ENCODE measurements around the gene AHRR. TPM values are rescaled to one million over a fixed set of nuclear protein-coding genes. Genes with fewer than 3 reads are reported as not detected.

Gene AHRR
- total RNA-seq, 1 experiment from 2014 or later, result 2.2 TPM

DNA sequence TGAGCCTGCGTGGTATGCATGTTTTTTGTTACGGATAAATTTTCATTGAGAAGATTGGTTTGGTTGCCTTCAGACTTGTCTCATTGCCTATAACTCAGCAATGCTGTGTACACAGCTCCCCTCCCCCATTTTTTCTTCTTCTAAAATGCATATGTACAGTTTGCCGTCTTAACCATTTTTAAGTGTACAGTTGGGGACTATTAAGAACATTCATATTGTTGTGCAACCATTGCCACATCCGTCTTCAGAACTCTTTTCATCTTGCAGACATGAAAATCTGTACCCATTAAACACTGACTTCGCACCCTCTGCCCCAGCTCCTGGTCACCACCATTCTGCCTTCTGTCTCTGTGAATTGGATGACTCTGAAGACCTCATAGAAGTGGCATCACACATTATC, 127.6 kb downstream of the AHRR start:
- Histone ChIP-seq H3K27me3 (ENCODE audit: insufficient read depth, low read length) (no peaks in the 10 kb centered on the region), H3K14ac (ENCODE audit: insufficient read depth, low read length) (no peak overlapping the region), H2BK15ac (ENCODE audit: low read depth, low read length) (no peak overlapping the region), H3K23me2 (ENCODE audit: insufficient read length, low read depth, low read length, poor library complexity, severe bottlenecking) (no peaks in the 10 kb centered on the region), H4K5ac (ENCODE audit: insufficient read length, low read depth, low read length) (no peak overlapping the region), H3K4me1 (ENCODE audit: insufficient read depth, low read length) (no peaks in the 10 kb centered on the region), H3K9ac (ENCODE audit: extremely low read depth, insufficient read length, low read length) (no peak overlapping the region), H3K23ac (ENCODE audit: insufficient read length, low read depth, low read length) (no peak overlapping the region), H4K91ac (ENCODE audit: insufficient read length, low read depth, low read length) (no peak overlapping the region), H3K4me2 (ENCODE audit: insufficient read depth, insufficient read length, low read length) (no peak overlapping the region), H3K9me3 (ENCODE audit: control insufficient read depth, low read depth, low read length) (no peaks in the 10 kb centered on the region), H4K8ac (replicated peaks; ENCODE audit: insufficient read length, low read depth, low read length) (no peak overlapping the region), H3K4ac (ENCODE audit: low read depth, low read length) (no peak overlapping the region), H3K79me1 (ENCODE audit: insufficient read depth, low read depth, low read length, poor library complexity, severe bottlenecking) (peaks cover 5% of the 10 kb centered on the region), H3K79me2 (ENCODE audit: insufficient read depth, low read length) (no peaks in the 10 kb centered on the region), H4K20me1 (ENCODE audit: control insufficient read depth, insufficient read depth, insufficient read length) (no peaks in the 10 kb centered on the region), H3K56ac (ENCODE audit: insufficient read length, low read depth, low read length) (no peak overlapping the region), H2AK5ac (ENCODE audit: insufficient read length, low read length) (no peak overlapping the region), H3T11ph (ENCODE audit: low read length) (no peak overlapping the region), H2BK12ac (ENCODE audit: insufficient read length, low read depth, low read length) (no peak overlapping the region), H2BK5ac (ENCODE audit: insufficient read length, low read length) (no peak overlapping the region), H3K18ac (ENCODE audit: insufficient read length, low read depth, low read length) (no peak overlapping the region), H2BK20ac (ENCODE audit: low read depth, low read length, poor library complexity, severe bottlenecking) (no peak overlapping the region), H3K27ac (ENCODE audit: insufficient read length, low read depth, low read length) (no peak overlapping the region), H2AFZ (ENCODE audit: low read length) (no peak overlapping the region), H2BK120ac (ENCODE audit: low read depth, low read length, poor library complexity, severe bottlenecking) (no peak overlapping the region)
- TF ChIP-seq, protein P1, sequence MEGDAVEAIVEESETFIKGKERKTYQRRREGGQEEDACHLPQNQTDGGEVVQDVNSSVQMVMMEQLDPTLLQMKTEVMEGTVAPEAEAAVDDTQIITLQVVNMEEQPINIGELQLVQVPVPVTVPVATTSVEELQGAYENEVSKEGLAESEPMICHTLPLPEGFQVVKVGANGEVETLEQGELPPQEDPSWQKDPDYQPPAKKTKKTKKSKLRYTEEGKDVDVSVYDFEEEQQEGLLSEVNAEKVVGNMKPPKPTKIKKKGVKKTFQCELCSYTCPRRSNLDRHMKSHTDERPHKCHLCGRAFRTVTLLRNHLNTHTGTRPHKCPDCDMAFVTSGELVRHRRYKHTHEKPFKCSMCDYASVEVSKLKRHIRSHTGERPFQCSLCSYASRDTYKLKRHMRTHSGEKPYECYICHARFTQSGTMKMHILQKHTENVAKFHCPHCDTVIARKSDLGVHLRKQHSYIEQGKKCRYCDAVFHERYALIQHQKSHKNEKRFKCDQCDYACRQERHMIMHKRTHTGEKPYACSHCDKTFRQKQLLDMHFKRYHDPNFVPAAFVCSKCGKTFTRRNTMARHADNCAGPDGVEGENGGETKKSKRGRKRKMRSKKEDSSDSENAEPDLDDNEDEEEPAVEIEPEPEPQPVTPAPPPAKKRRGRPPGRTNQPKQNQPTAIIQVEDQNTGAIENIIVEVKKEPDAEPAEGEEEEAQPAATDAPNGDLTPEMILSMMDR (conservative IDR thresholded peaks at IDR 0.05), result no peak
- no peak for DNase-seq
- H3K4me1 Mint-ChIP-seq, result peaks cover 3 to 8% of the 10 kb centered on the region in 2 experiments
- H3K27me3 Mint-ChIP-seq (ENCODE audit: low read depth), result no peaks in the 10 kb centered on the region
- H3K36me3 Mint-ChIP-seq (ENCODE audit: insufficient read depth in 1 of 3, low read depth in 3 of 3), result peaks cover 66 to 79% (median 79%) of the 10 kb centered on the region in 3 experiments
- peaks cover 10 to 16% of the 10 kb centered on the region in 2 experiments for H3K9me3 Mint-ChIP-seq
- H3K27ac Mint-ChIP-seq, result no peak overlapping the region
- H3K4me3 Mint-ChIP-seq, result no peak overlapping the region
- WGBS (ENCODE audit: extremely low coverage, insufficient read length, low lambda C conversion rate), result no CpG with 5 or more reads among the region's 5 CpGs
